Cardiac fibroblast (primary cell): ENCODE measurements around the gene ACO1.

Experiments
- DNase-seq, 2 donors: peaks; one replicate each; pipeline versions ENCODE4 v3.0.0 to v3.0.0-alpha.2; 2010; ENCODE audit warnings: low read depth in 2 of 2
- H3K4me3 ChIP-seq, 2 donors: replicated peaks in 1 of 2; 1 replicate in 1 of 2; 2 replicates in 1 of 2; pipeline ENCODE4 v1.5.1; 2011; ENCODE audit warnings: low read depth in 2 of 2, low read length in 2 of 2, mild to moderate bottlenecking in 2 of 2, moderate library complexity in 1 of 2
- TF ChIP-seq, protein P1 (sequence below): IDR thresholded peaks from one replicate; pipeline ENCODE4 v1.5.1; 2011; ENCODE audit warnings: low read depth, mild to moderate bottlenecking, low read length, inconsistent platforms

The ACO1 gene

DNA sequence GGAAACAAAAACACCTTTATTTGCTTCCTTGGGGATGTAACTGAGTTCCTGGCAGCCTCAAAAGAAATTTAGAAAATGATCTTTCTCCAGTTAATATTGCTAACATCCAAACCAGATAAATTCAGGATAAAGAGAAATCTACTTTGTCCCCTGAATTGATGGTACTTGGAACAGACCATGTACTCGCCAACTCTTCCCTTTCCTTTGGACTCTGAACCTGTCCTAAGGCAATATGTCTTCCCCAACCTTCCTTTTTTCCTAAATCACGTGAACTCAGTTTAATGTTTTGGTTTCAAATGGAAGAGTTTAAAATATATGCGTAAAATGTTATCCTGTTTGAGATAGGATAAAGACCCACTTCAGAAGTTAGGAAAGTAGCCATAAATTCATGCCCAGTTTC is 28.0 kb downstream of the ACO1 start:
- no peak for DNase-seq
- no peak overlapping the region for H3K4me3 ChIP-seq
- TF ChIP-seq, protein P1, sequence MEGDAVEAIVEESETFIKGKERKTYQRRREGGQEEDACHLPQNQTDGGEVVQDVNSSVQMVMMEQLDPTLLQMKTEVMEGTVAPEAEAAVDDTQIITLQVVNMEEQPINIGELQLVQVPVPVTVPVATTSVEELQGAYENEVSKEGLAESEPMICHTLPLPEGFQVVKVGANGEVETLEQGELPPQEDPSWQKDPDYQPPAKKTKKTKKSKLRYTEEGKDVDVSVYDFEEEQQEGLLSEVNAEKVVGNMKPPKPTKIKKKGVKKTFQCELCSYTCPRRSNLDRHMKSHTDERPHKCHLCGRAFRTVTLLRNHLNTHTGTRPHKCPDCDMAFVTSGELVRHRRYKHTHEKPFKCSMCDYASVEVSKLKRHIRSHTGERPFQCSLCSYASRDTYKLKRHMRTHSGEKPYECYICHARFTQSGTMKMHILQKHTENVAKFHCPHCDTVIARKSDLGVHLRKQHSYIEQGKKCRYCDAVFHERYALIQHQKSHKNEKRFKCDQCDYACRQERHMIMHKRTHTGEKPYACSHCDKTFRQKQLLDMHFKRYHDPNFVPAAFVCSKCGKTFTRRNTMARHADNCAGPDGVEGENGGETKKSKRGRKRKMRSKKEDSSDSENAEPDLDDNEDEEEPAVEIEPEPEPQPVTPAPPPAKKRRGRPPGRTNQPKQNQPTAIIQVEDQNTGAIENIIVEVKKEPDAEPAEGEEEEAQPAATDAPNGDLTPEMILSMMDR = no peak

DNA sequence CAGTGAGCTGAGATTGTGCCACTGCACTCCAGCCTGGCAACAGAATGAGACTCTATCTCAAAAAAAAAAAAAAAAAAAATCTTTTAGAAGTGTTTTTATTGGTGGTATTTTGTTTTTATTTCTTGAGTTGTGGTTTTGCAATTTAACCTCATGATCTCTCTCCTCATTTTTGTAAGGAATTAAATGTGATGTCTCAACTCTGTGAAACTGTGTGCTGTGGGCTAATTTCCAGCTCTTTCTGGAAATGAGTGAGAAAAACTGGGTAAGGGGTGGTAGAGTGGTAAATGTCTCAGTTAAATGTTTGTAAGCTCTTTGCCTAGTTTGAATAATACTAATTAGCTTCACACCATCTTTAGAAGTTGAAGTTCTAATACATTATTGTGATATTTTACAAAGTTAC is 29.0 kb downstream of the ACO1 start:
- peak; percentile 57 to 79 for DNase-seq
- TF ChIP-seq, protein P1 = no peak
- H3K4me3 ChIP-seq = no peak overlapping the region

DNA sequence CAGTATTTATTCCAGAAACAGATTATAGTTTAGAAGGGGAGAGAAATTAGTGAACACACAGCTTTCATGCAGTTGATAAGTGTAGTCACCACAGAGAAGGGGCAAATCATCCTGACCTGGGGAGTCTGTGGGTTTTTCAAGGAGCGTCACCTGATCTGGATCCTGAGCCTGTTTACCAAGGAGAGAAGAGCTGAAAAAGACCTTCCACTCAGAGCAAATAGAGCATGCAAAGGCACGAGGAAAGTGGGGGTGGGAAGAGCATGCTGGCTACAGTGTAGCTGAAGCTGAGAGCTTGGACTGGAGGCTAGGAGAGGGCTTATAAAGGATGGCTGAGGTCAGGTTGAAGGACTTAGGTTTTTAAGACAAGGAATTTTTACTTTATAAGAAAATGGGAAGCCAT is 30.4 kb downstream of the ACO1 start:
- DNase-seq = no peak
- TF ChIP-seq, protein P1 = no peak
- H3K4me3 ChIP-seq = no peak overlapping the region

DNA sequence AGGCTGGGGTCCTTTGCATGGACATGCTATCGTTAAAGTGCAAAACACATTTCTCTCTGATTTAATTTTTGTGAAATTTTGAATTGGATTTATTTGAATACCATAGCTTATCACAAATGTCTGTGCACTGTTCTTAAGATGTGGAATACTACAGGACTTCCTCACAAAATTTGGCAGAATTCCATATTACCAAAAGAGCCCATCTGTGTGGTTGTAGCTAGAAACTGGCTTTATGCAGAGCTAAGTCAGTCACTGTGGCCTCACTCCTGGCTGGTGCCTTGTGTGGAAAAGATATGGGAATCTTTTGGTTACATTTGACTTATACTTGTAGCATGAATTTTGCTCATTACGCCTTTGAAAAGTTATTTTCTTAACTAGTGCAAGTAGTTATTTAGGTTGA is 35.5 kb downstream of the ACO1 start:
- H3K4me3 ChIP-seq = no peak overlapping the region
- peak in 1 of 2 donors; percentile 32 for DNase-seq
- TF ChIP-seq, protein P1 = no peak

DNA sequence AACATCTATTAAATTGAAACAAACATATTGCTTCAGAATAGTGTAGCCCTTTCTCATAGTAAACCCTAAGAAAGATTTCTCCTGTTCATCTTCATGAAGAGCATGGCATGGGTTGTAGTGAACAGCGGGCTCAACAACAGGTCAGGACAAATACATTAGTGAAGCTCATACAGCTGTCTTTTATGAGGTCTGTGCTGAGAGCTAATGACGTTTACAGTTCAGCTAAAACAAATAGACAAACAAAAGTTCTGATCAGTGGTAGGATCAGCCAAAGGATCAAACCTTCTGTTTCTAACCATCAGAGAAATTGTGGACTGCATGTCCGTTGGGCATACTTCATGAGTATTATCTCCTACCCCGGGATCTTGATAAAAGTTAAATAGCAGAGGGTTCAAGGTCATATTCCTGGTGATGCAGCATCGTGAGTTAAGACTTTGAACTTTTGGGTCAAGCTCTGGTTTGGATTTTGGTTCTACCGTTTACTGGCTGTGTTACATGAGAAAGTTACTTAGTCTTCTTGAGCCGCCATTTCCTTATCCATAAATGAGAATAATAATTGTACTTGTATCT is 37.9 kb downstream of the ACO1 start:
- TF ChIP-seq, protein P1 = no peak
- DNase-seq = no peak
- H3K4me3 ChIP-seq = no peak overlapping the region

DNA sequence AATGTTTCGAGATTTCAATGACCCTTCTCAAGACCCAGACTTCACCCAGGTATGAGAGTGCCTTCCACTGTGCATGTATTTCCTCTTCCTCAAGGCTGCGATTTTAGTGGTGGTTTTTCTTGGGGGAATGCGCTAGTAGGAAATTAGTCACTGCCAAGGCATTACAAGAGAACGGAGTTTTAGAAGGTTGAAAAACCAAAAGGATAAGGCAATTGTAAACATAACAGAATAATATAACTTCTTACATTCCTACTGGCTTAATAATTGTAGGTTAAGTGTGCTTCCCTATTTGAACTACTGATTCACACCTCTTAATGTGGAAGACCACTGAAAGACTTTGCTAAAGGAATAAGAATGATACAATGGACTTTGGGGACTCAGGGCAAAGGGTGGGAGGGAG is 38.9 kb downstream of the ACO1 start:
- TF ChIP-seq, protein P1 = no peak
- H3K4me3 ChIP-seq = no peak overlapping the region
- peak; percentile 25 to 86 for DNase-seq

DNA sequence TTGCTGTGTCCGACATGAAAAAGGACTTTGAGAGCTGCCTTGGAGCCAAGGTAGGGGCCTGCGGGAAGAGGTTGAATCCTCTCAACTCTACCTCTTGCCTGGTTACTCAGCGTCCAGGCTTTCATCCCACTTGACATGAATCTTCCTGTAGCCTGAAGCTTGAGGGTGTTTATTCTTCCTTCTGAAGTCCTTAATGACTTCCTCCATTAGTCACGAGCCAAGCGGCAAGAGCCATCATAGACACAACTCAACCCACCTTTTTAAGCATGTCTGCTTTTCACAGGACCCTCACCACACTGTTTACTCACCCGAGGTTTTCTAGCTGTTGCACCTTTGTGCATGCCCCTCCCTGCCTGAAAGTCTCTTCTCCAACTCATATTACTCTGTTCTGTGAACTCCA is 40.2 kb downstream of the ACO1 start:
- no peak overlapping the region for H3K4me3 ChIP-seq

More for the DNA sequence above, 40.2 kb downstream of the ACO1 start:
- TF ChIP-seq, protein P1 = no peak
- no peak for DNase-seq
